ENCODE data around the gene MRPS21. TPM values are rescaled to one million over a fixed set of nuclear protein-coding genes. Genes with fewer than 3 reads are reported as not detected.
A peak's percentile ranks its signal among the peaks of the same experiment; 100 is the strongest.
"Not testable (repeated sequence)": the region's sequence is repeated elsewhere in the genome, so short reads cannot be mapped to it uniquely, and the experiment has no call there.

The MRPS21 gene
- total and polyA plus RNA-seq, 8 donors, result 19.6 to 70.0 (median 26.9) TPM

- Histone ChIP-seq H3K36me3 (peaks cover 0 to 8% (median 2%) of the 10 kb centered on the region in 3 donors), H3K4me3 (no peak overlapping the region), H3K9me3 (no peaks in the 10 kb centered on the region), H3K4me1 (no peaks in the 10 kb centered on the region), H3K27ac (no peak overlapping the region), H3K27me3 (no peaks in the 10 kb centered on the region)
- intact Hi-C loops (cut with DNase I), result no loop called here
- FAIRE-seq (no peak), DNase-seq (no peak), ATAC-seq (peak in 2 of 4 donors; percentile 30 to 44)
- WGBS, 2 donors, result 85 to 86% methylated on average over 6 of the region's 6 CpGs
- TF ChIP-seq, protein P1, sequence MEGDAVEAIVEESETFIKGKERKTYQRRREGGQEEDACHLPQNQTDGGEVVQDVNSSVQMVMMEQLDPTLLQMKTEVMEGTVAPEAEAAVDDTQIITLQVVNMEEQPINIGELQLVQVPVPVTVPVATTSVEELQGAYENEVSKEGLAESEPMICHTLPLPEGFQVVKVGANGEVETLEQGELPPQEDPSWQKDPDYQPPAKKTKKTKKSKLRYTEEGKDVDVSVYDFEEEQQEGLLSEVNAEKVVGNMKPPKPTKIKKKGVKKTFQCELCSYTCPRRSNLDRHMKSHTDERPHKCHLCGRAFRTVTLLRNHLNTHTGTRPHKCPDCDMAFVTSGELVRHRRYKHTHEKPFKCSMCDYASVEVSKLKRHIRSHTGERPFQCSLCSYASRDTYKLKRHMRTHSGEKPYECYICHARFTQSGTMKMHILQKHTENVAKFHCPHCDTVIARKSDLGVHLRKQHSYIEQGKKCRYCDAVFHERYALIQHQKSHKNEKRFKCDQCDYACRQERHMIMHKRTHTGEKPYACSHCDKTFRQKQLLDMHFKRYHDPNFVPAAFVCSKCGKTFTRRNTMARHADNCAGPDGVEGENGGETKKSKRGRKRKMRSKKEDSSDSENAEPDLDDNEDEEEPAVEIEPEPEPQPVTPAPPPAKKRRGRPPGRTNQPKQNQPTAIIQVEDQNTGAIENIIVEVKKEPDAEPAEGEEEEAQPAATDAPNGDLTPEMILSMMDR (IDR thresholded peaks at IDR 0.05), result no peak
Observed at GRCh38 chr1:150302338-150302737, 8.7 kb downstream of the MRPS21 start.

DNA sequence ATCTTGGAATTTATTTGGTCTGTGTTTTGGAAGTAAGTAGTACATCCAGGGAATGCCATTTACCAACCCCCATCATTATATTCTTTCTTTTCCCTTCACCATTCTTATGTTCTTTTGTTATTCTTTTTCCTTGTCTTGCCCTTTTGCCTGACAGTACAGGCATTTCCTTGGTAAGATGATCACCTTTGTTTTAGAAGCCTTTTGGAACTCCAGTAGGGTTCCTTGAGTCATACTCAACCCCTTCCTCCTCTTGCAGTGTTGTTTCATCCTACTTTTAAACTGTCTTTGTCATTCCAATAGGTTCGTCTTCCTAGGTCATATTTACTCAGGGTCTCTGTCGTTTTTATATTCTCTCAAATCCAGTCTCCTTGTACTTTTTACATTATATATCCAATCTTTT is 9.2 kb downstream of the MRPS21 start:
- WGBS, 2 donors, result 65 to 81% methylated on average over 2 of the region's 2 CpGs
- TF ChIP-seq, protein P1 (IDR thresholded peaks at IDR 0.05), result no peak
- intact Hi-C loops (cut with DNase I), result no loop called here

DNA sequence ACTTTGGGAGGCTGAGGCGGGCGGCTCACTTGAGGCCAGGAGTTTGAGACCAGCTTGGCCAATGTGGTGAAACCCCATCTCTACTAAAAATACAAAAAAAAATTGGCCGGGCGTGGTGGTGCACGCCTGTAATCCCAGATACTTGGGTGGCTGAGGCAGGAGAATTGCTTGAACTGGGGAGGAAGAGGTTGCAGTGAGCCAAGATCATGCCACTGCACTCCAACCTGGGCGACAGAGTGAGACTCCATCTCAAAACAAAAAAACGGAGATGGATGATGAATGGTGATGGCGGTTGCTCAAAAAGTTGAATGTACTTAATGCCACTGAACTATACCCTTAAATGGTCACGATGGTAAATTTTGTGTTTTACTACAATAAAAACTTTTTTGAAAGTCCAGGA is 14.9 kb downstream of the MRPS21 start:
- H3K4me3 ChIP-seq; H3K27ac ChIP-seq; H3K27me3 ChIP-seq; FAIRE-seq; DNase-seq; H3K4me1 ChIP-seq; H3K36me3 ChIP-seq; intact Hi-C loops (cut with DNase I); H3K9me3 ChIP-seq; ATAC-seq: not testable (repeated sequence)
- WGBS, 2 donors, result 96% methylated on average over 8 to 9 of the region's 9 CpGs

More for the DNA sequence above, 9.2 kb downstream of the MRPS21 start:
- FAIRE-seq, result no peak
- Histone ChIP-seq H3K27me3 (no peaks in the 10 kb centered on the region), H3K27ac (no peak overlapping the region), H3K4me3 (no peak overlapping the region), H3K9me3 (no peaks in the 10 kb centered on the region), H3K36me3 (peaks cover 0 to 8% (median 2%) of the 10 kb centered on the region in 3 donors), H3K4me1 (no peaks in the 10 kb centered on the region)
- no peak for ATAC-seq
- no peak for DNase-seq

DNA sequence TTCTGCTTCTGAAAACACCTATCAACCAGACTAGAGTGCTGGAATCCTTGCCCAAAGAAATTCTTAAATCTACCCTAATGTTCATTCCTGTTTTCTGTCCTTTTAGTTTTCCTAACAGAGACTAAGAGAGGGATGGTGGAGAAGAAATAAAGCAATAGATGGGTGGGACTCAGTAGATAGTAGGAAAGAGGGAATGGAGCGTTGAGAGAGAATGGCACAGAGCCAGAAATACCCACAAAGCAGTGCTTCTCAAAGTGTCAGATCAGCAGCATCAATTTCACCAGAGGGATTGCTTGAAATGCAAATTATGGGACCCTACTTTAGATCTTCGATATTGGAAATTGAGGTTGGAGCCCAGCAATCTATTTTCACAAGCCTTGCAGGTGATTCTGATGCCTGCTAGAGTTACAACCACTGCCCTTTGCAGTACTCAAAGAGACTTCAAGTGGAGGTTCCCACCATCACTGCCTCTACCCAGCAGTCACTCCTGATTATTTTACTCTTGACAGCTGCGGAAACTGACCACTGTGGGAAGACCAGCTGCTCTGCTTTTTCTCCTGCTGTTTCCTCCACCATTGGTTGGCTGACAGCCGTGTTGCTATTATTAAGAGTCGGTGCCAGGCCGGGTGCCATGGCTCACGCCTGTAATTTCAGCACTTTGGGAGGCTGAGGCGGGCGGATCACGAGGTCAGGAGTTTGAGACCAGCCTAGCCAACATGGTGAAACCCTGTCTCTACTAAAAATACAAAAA is 16.3 kb downstream of the MRPS21 start:
- FAIRE-seq, result no peak

DNA sequence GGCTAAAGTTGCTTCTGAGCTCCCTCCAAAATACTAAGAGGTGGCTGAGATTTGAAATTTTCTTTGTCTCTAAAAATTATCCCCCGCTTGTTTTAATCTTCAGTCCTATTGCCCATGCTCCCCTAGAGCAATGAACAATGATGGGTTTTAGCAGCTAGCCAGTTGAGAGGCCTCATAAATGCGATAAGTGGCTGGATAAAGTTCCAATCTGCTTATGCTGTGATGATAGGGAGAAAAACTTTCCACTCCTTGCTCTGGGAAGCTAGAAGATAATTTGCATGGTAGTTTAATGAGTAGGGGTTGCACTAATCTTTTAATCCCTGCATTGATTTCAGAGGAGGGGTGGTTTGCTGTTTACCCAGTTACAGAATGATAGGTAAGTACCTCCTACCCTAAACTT is 18.1 kb downstream of the MRPS21 start:
- H3K4me1 ChIP-seq, result no peaks in the 10 kb centered on the region
- no peak overlapping the region for H3K27ac ChIP-seq
- ATAC-seq, result no peak
- FAIRE-seq, result no peak
- no peaks in the 10 kb centered on the region for H3K27me3 ChIP-seq
- WGBS, 2 donors, result 67 to 70% methylated on average over 2 of the region's 2 CpGs
- TF ChIP-seq, protein P1 (IDR thresholded peaks at IDR 0.05), result no peak
- peaks cover 0 to 3% (median 0%) of the 10 kb centered on the region in 3 donors for H3K36me3 ChIP-seq
- H3K4me3 ChIP-seq, result no peak overlapping the region
- no peaks in the 10 kb centered on the region for H3K9me3 ChIP-seq
- no peak for DNase-seq
- intact Hi-C loops (cut with DNase I), result no loop called here

More for the DNA sequence above, 16.3 kb downstream of the MRPS21 start:
- intact Hi-C loops (cut with DNase I), result no loop called here
- H3K4me1 ChIP-seq, result no peaks in the 10 kb centered on the region
- no peaks in the 10 kb centered on the region for H3K27me3 ChIP-seq
- no peaks in the 10 kb centered on the region for H3K9me3 ChIP-seq
- ATAC-seq (no peak), DNase-seq (no peak)
- 73 to 75% methylated on average over 10 of the region's 10 CpGs for WGBS, 2 donors
- no peak overlapping the region for H3K27ac ChIP-seq
- no peak overlapping the region for H3K4me3 ChIP-seq
- TF ChIP-seq, protein P1 (IDR thresholded peaks at IDR 0.05), result no peak
- H3K36me3 ChIP-seq, result peaks cover 0 to 3% (median 0%) of the 10 kb centered on the region in 3 donors

DNA sequence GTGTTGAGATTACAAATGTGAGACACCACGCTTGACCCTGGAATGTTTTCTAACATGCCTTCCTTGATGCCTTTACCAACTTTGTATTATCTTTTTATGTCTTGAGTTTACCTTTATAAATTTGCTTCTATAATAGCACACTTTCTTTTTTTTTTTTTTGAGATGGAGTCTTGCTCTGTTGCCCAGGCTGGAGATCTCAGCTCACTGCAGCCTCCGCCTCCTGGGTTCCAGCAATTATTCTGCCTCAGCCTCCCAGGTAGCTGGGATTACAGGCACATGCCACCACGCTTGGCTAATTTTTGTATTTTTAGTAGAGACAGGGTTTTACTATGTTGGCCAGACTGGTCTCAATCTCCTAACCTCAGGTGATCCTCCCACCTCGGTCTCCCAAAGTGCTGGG is 21.0 kb downstream of the MRPS21 start:
- H3K36me3 ChIP-seq; FAIRE-seq; H3K27me3 ChIP-seq; H3K4me3 ChIP-seq; H3K9me3 ChIP-seq; intact Hi-C loops (cut with DNase I); DNase-seq; H3K27ac ChIP-seq; H3K4me1 ChIP-seq; ATAC-seq: not testable (repeated sequence)
- WGBS, 2 donors, result 86 to 94% methylated on average over 4 of the region's 4 CpGs
